GM21390 (cell line): ENCODE measurements around the gene ESR2.
"Not testable (repeated sequence)": the region's sequence is repeated elsewhere in the genome, so short reads cannot be mapped to it uniquely, and the experiment has no call there.

Source experiments
- ATAC-seq: cut with Tn5 transposase; IDR thresholded peaks from one replicate; pipeline ENCODE4 v1.9.1; 2021; ENCODE audit not compliant: unreplicated experiment

ESR2 gene

GRCh38 chr14:64293976-64294671 is at the start of gene ESR2:
ESR2 (minus strand) TSS chr14:64294371; CDS start chr14:64282985, 11,386 bp downstream.
- ATAC-seq, result peak; percentile 51

GRCh38 chr14:64340560-64341196 is 46.5 kb upstream of the ESR2 start:
- ATAC-seq, result no peak

- ATAC-seq, result peak; percentile 87
These were observed 44.6 kb upstream of the ESR2 start for GRCh38 chr14:64338616-64339316.

- ATAC-seq, result peak; percentile 48
These were observed 43.9 kb upstream of the ESR2 start for GRCh38 chr14:64337888-64338615.

- ATAC-seq, result no peak
These were observed 35.0 kb upstream of the ESR2 start for GRCh38 chr14:64329149-64329548.

- no peak for ATAC-seq
These were observed 32.3 kb upstream of the ESR2 start for GRCh38 chr14:64326502-64326901.

GRCh38 chr14:64324895-64325294 is 30.7 kb upstream of the ESR2 start:
- no peak for ATAC-seq

GRCh38 chr14:64324461-64324860 is 30.3 kb upstream of the ESR2 start:
- no peak for ATAC-seq

- ATAC-seq, result not testable (repeated sequence)
These were observed 26.2 kb upstream of the ESR2 start for GRCh38 chr14:64320362-64320761.

- ATAC-seq, result not testable (repeated sequence)
These were observed 24.5 kb upstream of the ESR2 start for GRCh38 chr14:64318695-64319094.

- peak; percentile 53 for ATAC-seq
These were observed 9.3 kb upstream of the ESR2 start for GRCh38 chr14:64303471-64303917.

GRCh38 chr14:64298773-64299172 is 4.6 kb upstream of the ESR2 start:
- ATAC-seq, result no peak

- no peak for ATAC-seq
These were observed 2.4 kb upstream of the ESR2 start for GRCh38 chr14:64296561-64296960.

GRCh38 chr14:64294672-64295413 is 672 bp upstream of the ESR2 start:
- peak; percentile 73 for ATAC-seq

GRCh38 chr14:64292197-64292596 is 2.0 kb downstream of the ESR2 start:
- ATAC-seq, result no peak

- no peak for ATAC-seq
These were observed 4.6 kb downstream of the ESR2 start for GRCh38 chr14:64289571-64289970.

- no peak for ATAC-seq
These were observed 12.4 kb downstream of the ESR2 start for GRCh38 chr14:64281805-64282204.

- ATAC-seq, result no peak
These were observed 14.2 kb downstream of the ESR2 start for GRCh38 chr14:64279704-64280668.

GRCh38 chr14:64278458-64278857 is 15.7 kb downstream of the ESR2 start:
- ATAC-seq, result no peak
